Activated naive CD8-positive, alpha-beta T cell treated with anti-CD3 and anti-CD28 coated beads, Interleukin-2, amount 50 U/mL, for 24 hours (primary cell): ENCODE measurements around the gene LIMK2.

Experiments
- ATAC-seq: fragments of 150-1000 bp; cut with Tn5 transposase; one replicate; pipeline ENCODE4 v1.10.0; 2021
- DNase-seq: peaks from one replicate; pipeline ENCODE4 v3.0.0; 2021
- H3K27ac Mint-ChIP-seq: one replicate; pipeline ENCODE4 v1.8.0; 2021; ENCODE audit warnings: mild to moderate bottlenecking, mixed read lengths
- H3K27me3 Mint-ChIP-seq: one replicate; pipeline ENCODE4 v1.8.0; 2021; ENCODE audit warnings: mixed read lengths
- H3K36me3 Mint-ChIP-seq: one replicate; pipeline ENCODE4 v1.8.0; 2021; ENCODE audit warnings: low read depth, mixed read lengths
- H3K4me1 Mint-ChIP-seq: one replicate; pipeline ENCODE4 v1.8.0; 2021; ENCODE audit warnings: mixed read lengths
- H3K4me3 Mint-ChIP-seq: one replicate; pipeline ENCODE4 v1.8.0; 2021; ENCODE audit warnings: mild to moderate bottlenecking, moderate library complexity, mixed read lengths
- H3K9me3 Mint-ChIP-seq: one replicate; pipeline ENCODE4 v1.8.0; 2021; ENCODE audit warnings: mixed read lengths

The LIMK2 gene

GRCh38 chr22:31263896-31264640 is 52.0 kb downstream of the LIMK2 start:
- Mint-ChIP-seq H3K36me3 (peaks cover 34% of the 10 kb centered on the region), H3K27ac (no peak overlapping the region), H3K9me3 (no peaks in the 10 kb centered on the region), H3K27me3 (no peaks in the 10 kb centered on the region), H3K4me1 (no peaks in the 10 kb centered on the region), H3K4me3 (no peak overlapping the region)
- ATAC-seq: no peak
- DNase-seq: no peak

DNA sequence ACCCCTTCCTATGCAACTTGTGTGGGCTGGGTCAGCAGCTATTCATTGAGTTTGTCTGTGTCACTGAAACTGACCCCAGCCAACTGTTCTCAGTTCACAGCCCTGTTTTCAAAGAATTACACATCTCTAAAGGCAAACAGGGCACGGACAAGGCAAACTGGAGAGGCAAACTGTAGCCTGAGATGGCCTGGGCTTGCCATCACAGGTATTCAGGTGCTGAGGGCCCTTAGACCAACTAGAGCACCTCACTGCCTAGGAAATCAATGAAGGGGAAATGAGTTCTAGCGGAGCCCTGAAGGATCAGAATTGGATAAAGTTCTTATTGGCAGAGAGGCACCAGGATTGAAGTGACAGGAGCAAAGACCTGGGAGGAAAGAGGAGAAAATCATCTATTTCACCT is 56.2 kb downstream of the LIMK2 start:
- Mint-ChIP-seq H3K27ac (no peak overlapping the region), H3K4me3 (no peak overlapping the region), H3K4me1 (peaks cover 23% of the 10 kb centered on the region), H3K36me3 (peaks cover 23% of the 10 kb centered on the region), H3K9me3 (no peaks in the 10 kb centered on the region), H3K27me3 (no peaks in the 10 kb centered on the region)
- ATAC-seq (no peak), DNase-seq (no peak)

DNA sequence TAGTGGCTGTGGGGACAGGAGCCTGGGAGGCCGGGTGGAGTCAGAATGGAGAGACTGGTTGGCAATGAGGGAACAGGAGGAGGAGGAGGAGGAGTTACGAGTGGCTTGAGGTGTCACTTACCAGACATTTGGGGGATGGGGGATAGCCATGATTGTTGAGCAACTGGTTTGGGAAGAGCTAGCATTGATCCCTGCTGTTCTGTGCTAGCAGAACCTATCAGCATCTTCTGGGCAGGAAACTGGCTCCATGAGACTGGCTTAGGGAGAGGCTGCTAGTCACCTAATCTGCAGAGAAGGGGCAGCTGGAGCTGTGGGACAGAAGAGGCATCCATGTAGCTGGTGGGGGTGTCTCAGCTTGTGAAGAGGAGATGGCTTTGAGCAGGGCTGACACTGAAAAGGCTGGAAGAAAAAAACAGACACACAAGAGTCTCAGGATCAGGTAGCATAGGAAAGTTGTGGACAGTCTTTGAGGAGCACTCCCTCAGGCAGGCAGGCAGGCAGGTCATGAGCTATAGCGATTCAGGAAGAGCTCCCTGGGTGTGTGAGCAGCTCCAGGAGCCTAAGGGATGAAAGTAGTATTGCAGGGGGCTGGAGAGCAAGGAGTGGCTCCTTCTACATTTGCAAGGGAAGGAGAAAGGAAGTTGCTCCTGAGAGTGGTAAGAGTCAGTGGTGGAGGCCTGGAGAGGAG is 57.9 kb downstream of the LIMK2 start:
- DNase-seq (no peak), ATAC-seq (no peak)
- Mint-ChIP-seq H3K27ac (peak overlapping the region; percentile 34), H3K27me3 (no peaks in the 10 kb centered on the region), H3K36me3 (peaks cover 33% of the 10 kb centered on the region), H3K9me3 (no peaks in the 10 kb centered on the region), H3K4me1 (peaks cover 31% of the 10 kb centered on the region), H3K4me3 (no peak overlapping the region)

DNA sequence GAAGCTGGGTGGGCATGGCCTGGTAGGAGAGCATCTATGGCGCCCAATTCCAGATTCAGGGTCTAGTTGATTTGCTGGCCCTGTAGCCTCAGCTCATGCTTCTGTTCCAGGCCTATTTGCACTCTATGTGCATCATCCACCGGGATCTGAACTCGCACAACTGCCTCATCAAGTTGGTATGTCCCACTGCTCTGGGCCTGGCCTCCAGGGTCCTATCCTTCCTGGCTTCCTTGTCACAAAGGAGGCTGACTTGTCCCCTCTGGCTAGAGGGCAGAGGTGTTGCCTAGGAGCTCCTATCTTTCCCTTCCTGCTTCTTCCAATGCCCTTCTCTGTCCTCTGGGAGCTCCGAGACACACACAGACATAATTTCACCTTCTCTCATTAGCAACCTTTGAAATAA is 58.9 kb downstream of the LIMK2 start:
- Mint-ChIP-seq H3K4me3 (no peak overlapping the region), H3K4me1 (peaks cover 40% of the 10 kb centered on the region), H3K9me3 (no peaks in the 10 kb centered on the region), H3K36me3 (peaks cover 36% of the 10 kb centered on the region), H3K27me3 (no peaks in the 10 kb centered on the region), H3K27ac (no peak overlapping the region)
- ATAC-seq (no peak), DNase-seq (no peak)

- no peak for ATAC-seq
- Mint-ChIP-seq H3K27ac (no peak overlapping the region), H3K9me3 (no peaks in the 10 kb centered on the region), H3K36me3 (peaks cover 36% of the 10 kb centered on the region), H3K4me1 (peaks cover 40% of the 10 kb centered on the region), H3K4me3 (no peak overlapping the region), H3K27me3 (no peaks in the 10 kb centered on the region)
- no peak for DNase-seq
These were observed 59.4 kb downstream of the LIMK2 start for GRCh38 chr22:31271485-31271884.

DNA sequence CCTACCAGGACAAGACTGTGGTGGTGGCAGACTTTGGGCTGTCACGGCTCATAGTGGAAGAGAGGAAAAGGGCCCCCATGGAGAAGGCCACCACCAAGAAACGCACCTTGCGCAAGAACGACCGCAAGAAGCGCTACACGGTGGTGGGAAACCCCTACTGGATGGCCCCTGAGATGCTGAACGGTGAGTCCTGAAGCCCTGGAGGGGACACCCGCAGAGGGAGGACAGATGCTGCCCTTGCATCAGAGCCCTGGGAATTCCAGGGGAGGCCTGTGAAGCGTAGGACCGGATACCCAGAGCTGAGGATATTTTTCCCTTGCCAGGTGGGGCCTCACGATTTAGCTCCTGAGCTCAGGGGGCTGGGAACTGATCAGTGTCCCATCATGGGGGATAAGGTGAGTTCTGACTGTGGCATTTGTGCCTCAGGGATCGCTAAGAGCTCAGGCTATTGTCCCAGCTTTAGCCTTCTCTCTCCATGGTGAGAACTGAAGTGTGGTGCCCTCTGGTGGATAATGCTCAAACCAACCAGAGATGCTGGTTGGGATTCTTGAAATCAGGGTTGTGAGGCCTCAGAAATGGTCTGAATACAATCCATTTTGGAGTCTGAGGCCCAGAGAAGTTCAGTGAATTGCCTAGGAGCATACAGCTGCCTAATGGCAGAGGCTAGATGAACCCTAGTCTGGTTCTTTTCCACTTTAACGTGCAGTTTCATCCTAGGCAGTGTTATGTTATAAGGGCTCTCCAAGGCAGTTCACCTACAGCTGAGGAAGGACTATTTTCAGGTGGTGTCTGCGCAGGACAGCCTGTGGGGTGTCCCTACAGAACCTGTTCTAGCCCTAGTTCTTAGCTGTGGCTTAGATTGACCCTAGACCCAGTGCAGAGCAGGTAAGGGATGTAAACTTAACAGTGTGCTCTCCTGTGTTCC is 60.7 kb downstream of the LIMK2 start:
- H3K27me3 Mint-ChIP-seq: no peaks in the 10 kb centered on the region
- H3K27ac Mint-ChIP-seq: no peak overlapping the region
- ATAC-seq (peak; percentile 34), DNase-seq (peak; percentile 42)
- H3K36me3 Mint-ChIP-seq: peaks cover 36% of the 10 kb centered on the region
- no peaks in the 10 kb centered on the region for H3K9me3 Mint-ChIP-seq
- H3K4me1 Mint-ChIP-seq: peaks cover 47% of the 10 kb centered on the region
- H3K4me3 Mint-ChIP-seq: no peak overlapping the region

- H3K27me3 Mint-ChIP-seq: no peaks in the 10 kb centered on the region
- no peaks in the 10 kb centered on the region for H3K9me3 Mint-ChIP-seq
- no peak overlapping the region for H3K27ac Mint-ChIP-seq
- DNase-seq: no peak
- H3K36me3 Mint-ChIP-seq: peaks cover 36% of the 10 kb centered on the region
- peaks cover 59% of the 10 kb centered on the region for H3K4me1 Mint-ChIP-seq
- H3K4me3 Mint-ChIP-seq: no peak overlapping the region
- no peak for ATAC-seq
These were observed 61.9 kb downstream of the LIMK2 start for GRCh38 chr22:31274017-31274416.

DNA sequence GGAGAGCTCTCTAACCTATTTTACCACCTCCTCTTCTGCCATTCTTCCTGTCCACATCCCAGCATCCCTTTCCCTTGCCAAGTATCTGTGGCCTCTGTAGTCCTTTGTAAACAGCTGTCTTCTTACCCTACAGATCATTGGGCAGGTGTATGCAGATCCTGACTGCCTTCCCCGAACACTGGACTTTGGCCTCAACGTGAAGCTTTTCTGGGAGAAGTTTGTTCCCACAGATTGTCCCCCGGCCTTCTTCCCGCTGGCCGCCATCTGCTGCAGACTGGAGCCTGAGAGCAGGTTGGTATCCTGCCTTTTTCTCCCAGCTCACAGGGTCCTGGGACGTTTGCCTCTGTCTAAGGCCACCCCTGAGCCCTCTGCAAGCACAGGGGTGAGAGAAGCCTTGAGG is 62.9 kb downstream of the LIMK2 start:
- no peak overlapping the region for H3K4me3 Mint-ChIP-seq
- H3K27me3 Mint-ChIP-seq: no peaks in the 10 kb centered on the region
- peaks cover 39% of the 10 kb centered on the region for H3K36me3 Mint-ChIP-seq
- peaks cover 68% of the 10 kb centered on the region for H3K4me1 Mint-ChIP-seq
- H3K27ac Mint-ChIP-seq: peak overlapping the region; percentile 18
- DNase-seq (no peak), ATAC-seq (no peak)
- H3K9me3 Mint-ChIP-seq: no peaks in the 10 kb centered on the region

DNA sequence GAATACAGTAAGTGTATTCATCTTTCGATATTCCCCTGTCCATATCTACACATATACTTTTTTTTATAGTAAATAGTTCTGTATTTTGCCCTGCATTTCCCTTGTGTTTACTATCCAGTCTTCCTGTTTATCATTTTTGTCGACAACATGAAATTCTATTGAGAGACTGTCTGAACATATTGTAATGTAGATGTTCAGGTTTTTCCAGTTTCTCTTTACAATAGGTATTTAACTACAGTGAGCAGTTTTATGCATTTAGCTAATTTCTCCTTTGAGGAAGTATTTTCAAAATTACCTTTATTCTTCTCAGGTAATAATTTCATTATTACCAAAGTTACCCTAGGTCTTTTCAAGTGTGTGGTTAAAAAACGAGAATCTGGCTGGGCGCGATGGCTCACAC is 63.5 kb downstream of the LIMK2 start:
- DNase-seq (no peak), ATAC-seq (no peak)
- no peaks in the 10 kb centered on the region for H3K9me3 Mint-ChIP-seq
- peaks cover 37% of the 10 kb centered on the region for H3K36me3 Mint-ChIP-seq
- H3K27ac Mint-ChIP-seq: no peak overlapping the region
- no peaks in the 10 kb centered on the region for H3K27me3 Mint-ChIP-seq
- H3K4me3 Mint-ChIP-seq: no peak overlapping the region
- peaks cover 68% of the 10 kb centered on the region for H3K4me1 Mint-ChIP-seq

DNA sequence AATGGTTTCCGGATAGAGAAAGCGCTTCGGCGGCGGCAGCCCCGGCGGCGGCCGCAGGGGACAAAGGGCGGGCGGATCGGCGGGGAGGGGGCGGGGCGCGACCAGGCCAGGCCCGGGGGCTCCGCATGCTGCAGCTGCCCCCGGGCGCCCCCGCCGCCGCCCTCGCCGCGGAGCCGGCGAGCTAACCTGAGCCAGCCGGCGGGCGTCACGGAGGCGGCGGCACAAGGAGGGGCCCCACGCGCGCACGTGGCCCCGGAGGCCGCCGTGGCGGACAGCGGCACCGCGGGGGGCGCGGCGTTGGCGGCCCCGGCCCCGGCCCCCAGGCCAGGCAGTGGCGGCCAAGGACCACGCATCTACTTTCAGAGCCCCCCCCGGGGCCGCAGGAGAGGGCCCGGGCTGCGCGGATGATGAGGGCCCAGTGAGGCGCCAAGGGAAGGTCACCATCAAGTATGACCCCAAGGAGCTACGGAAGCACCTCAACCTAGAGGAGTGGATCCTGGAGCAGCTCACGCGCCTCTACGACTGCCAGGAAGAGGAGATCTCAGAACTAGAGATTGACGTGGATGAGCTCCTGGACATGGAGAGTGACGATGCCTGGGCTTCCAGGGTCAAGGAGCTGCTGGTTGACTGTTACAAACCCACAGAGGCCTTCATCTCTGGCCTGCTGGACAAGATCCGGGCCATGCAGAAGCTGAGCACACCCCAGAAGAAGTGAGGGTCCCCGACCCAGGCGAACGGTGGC is 64.5 kb downstream of the LIMK2 start:
- DNase-seq (no peak), ATAC-seq (no peak)
- H3K4me3 Mint-ChIP-seq: no peak overlapping the region
- H3K9me3 Mint-ChIP-seq: no peaks in the 10 kb centered on the region
- peaks cover 44% of the 10 kb centered on the region for H3K36me3 Mint-ChIP-seq
- no peaks in the 10 kb centered on the region for H3K27me3 Mint-ChIP-seq
- no peak overlapping the region for H3K27ac Mint-ChIP-seq
- H3K4me1 Mint-ChIP-seq: peaks cover 73% of the 10 kb centered on the region

DNA sequence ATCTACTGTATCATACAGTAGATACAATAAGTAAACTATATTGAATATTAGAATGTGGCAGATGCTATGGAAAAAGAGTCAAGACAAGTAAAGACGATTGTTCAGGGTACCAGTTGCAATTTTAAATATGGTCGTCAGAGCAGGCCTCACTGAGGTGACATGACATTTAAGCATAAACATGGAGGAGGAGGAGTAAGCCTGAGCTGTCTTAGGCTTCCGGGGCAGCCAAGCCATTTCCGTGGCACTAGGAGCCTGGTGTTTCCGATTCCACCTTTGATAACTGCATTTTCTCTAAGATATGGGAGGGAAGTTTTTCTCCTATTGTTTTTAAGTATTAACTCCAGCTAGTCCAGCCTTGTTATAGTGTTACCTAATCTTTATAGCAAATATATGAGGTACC is 65.6 kb downstream of the LIMK2 start:
- ATAC-seq (no peak), DNase-seq (no peak)
- Mint-ChIP-seq H3K9me3 (no peaks in the 10 kb centered on the region), H3K27me3 (no peaks in the 10 kb centered on the region), H3K4me3 (no peak overlapping the region), H3K27ac (peak overlapping the region; percentile 91), H3K36me3 (peaks cover 46% of the 10 kb centered on the region), H3K4me1 (peaks cover 73% of the 10 kb centered on the region)

DNA sequence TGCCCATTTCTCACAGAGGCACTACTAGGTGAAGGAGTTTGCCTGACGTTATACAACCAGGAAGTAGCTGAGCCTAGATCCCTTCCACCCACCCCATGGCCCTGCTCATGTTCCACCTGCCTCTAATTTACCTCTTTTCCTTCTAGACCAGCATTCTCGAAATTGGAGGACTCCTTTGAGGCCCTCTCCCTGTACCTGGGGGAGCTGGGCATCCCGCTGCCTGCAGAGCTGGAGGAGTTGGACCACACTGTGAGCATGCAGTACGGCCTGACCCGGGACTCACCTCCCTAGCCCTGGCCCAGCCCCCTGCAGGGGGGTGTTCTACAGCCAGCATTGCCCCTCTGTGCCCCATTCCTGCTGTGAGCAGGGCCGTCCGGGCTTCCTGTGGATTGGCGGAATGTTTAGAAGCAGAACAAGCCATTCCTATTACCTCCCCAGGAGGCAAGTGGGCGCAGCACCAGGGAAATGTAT is 66.1 kb downstream of the LIMK2 start:
- Mint-ChIP-seq H3K27me3 (no peaks in the 10 kb centered on the region), H3K9me3 (no peaks in the 10 kb centered on the region), H3K36me3 (peaks cover 46% of the 10 kb centered on the region)

DNA sequence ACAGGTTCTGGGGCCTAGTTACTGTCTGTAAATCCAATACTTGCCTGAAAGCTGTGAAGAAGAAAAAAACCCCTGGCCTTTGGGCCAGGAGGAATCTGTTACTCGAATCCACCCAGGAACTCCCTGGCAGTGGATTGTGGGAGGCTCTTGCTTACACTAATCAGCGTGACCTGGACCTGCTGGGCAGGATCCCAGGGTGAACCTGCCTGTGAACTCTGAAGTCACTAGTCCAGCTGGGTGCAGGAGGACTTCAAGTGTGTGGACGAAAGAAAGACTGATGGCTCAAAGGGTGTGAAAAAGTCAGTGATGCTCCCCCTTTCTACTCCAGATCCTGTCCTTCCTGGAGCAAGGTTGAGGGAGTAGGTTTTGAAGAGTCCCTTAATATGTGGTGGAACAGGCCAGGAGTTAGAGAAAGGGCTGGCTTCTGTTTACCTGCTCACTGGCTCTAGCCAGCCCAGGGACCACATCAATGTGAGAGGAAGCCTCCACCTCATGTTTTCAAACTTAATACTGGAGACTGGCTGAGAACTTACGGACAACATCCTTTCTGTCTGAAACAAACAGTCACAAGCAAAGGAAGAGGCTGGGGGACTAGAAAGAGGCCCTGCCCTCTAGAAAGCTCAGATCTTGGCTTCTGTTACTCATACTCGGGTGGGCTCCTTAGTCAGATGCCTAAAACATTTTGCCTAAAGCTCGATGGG is 66.7 kb downstream of the LIMK2 start:
- Mint-ChIP-seq H3K27me3 (no peaks in the 10 kb centered on the region), H3K27ac (peak overlapping the region; percentile 91), H3K9me3 (no peaks in the 10 kb centered on the region), H3K4me1 (peaks cover 75% of the 10 kb centered on the region), H3K36me3 (peaks cover 42% of the 10 kb centered on the region), H3K4me3 (no peak overlapping the region)
- DNase-seq: no peak
- ATAC-seq: peak; percentile 58

More for the DNA sequence above, 66.1 kb downstream of the LIMK2 start:
- Mint-ChIP-seq H3K4me3 (no peak overlapping the region), H3K27ac (peak overlapping the region; percentile 91), H3K4me1 (peaks cover 73% of the 10 kb centered on the region)
- DNase-seq: no peak
- ATAC-seq: no peak

- Mint-ChIP-seq H3K27me3 (no peaks in the 10 kb centered on the region), H3K4me3 (no peak overlapping the region), H3K36me3 (peaks cover 38% of the 10 kb centered on the region), H3K9me3 (no peaks in the 10 kb centered on the region), H3K27ac (peak overlapping the region; percentile 91), H3K4me1 (peaks cover 76% of the 10 kb centered on the region)
- DNase-seq: no peak
- no peak for ATAC-seq
These were observed 67.2 kb downstream of the LIMK2 start for GRCh38 chr22:31279327-31279669.
